NCI-H345 treated with DMSO at 0.1 percent for 48 hours (cell line): Measurements from ENCODE around the gene PDE6G.

Experiments used
- DNase-seq: peaks from one replicate; lab custom pipeline; 2025; ENCODE audit not compliant: unreplicated experiment; lab: John Stamatoyannopoulos, UW

Gene PDE6G

DNA sequence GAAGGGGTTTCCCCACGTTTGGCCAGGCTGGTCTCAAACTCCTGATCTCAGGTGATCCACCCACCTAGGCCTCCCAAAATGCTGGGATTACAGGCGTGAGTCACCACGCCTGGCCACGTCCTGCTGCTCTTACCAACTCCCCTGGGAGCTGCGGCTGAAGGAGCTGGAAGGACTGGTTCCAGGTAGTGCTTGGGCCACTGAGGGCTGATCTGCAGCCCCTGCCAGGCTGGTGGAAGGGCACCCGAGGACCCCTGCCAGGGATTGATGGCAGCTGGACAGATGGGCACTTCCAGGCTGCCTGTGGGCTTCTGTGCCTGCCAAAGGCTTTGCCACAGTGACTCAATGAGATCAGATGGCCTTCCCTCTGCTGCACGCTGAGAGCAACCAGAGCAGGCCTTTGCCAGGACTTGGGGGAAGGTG lies 7.7 kb upstream of the PDE6G start:
- no peak for DNase-seq

DNA sequence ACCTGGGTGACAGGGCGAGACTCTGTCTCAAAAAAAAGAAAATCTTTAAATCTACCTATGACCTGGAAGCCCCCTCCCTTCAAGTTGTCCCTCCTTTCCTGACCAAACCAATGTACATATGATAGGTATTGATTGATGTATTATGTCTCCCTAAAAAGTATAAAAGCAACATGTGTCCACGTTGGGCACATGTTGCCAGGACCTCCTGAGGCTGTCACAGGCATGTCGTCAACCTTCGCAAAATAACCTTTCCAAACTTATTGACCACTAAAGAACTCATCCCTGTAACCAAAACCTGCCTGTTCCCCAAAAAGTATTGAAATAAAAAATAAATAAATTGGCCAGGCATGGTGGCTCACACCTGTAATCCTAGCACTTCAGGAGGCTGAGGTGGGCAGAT lies 5.7 kb upstream of the PDE6G start:
- no peak for DNase-seq

GRCh38 chr17:81660441-81660840 lies 4.1 kb upstream of the PDE6G start:
- no peak for DNase-seq

DNA sequence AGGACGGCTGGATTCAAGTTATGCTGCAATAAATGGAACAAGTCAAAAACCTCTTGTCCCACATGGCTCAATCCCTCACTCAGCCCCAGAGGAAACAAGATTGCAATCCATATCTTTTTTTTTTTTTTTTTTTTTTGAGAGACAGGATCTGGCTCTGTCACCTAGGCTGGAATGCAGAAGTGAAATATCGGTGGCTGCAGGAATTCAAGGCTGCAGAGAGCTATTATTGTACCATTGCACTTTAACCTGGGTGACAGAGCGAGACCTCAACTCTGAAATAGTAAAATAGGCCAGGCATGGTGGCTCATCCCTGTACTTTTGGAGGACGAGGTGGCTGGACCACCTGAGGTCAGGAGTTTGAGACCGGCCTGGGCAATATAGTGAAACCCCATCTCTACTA lies 2.7 kb upstream of the PDE6G start:
- DNase-seq = no peak

DNA sequence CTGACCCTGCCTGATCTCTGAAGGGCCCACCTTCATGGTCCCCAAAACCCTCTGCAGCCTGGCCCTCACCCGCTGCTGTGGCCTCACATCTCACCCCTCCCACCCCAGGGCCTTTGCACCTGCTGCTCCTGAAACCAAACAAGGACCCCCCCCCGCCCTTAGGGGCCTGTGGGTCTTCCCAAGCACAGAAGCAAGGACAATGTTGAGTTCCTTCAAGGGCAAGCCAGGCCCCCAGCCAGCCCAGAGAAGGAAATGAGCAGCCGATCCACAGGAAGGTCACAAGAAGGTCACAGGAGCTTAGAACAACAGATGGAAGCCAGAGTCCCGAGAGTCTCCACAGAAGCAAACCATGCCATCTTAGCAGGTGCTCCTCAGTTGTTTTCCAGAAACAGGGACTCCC lies 493 bp upstream of the PDE6G start:
- DNase-seq = no peak

DNA sequence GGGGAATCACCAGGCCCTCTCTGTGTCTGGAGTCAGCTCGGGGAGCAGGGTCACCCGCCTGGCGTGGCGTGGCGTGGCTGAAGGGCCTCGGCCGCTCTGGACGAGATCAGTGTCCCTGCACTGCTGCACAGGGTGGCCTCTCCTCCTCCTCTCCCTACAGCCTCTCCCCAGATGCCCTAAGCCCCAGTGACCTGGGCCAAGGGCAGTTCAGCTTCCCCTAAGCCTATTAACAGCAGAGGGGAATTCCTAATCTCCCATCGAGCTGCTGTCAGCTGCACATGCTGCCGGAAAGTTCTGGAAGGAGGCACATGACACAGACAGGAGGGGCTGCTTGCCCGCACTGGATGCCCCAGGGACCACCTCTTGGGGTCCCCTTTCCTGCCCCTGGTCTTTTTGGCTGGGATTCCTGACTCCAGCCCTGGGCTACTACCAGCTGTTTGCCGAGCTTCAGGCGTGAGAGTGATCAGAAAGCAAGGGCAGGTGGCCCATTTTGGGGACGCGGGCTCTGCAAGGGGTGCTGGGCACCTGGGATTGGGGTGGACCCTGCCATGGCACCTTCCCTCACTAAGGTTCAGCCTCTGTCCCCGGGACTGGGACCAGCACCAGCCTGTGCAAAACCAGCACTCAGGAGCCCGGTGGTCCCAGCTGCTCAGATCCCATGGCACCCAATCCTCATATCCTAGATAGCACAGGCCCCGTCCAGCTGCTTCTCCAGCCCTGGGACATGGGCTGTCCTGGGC lies 794 bp downstream of the PDE6G start:
- DNase-seq = no peak

GRCh38 chr17:81652906-81653771 lies 3.2 kb downstream of the PDE6G start:
- no peak for DNase-seq

DNA sequence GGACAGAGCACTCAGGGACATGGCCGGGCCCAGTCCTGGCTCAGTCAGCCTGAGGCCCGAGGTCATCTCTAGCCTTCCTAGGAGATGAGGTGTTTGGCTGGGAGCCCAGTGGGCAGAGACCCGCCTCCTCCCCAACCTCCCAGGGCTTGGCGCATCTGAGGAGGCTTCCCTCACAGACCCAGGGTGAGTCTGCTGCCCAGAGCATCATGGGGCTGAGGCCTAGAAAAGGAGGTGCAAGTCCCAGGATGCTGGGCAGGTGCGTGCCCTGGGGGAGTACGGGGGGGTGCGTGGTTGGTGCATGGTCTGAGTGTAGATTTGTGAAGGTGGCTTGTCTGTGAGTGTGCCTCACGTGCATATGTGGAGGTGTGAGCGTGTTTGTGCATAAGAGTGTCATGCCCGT lies 4.7 kb downstream of the PDE6G start:
- DNase-seq = no peak

GRCh38 chr17:81650951-81651350 lies 5.4 kb downstream of the PDE6G start:
- DNase-seq = no peak

- no peak for DNase-seq
Observed at GRCh38 chr17:81648707-81649085, 7.6 kb downstream of the PDE6G start.

DNA sequence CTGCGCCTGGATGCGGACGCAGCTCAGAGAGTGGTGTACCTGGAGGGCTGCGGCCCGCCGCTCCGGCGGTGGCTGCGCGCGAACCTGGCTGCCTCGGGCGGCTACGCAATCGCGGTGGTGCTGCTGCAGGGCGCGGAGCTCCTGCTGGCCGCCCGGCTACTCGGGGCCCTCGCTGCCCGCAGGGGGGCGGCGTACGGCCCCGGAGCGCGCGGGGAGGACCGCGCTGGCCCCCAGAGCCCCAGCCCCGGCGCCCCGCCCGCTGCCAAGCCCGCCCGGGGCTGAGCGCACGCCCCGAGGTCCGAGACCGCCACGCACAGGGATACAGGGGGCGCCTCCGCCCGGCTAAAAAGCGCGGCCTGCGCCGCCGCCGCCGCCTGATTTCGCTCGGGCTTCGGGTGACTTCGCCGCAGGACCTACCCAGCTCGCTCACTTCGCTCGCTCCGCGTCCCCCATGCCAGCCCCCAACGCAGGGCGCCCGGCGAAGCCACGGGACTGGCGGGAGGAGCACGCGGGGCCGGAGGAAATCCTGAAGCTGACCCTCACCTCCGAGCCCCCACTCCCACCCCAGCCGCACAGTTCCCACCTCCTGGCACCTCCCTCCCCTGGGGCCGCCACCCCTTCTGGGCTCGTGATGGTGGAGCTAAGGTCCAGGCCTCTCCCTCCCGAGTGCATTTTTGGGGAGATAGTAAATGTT lies 8.2 kb downstream of the PDE6G start:
- no peak for DNase-seq

DNA sequence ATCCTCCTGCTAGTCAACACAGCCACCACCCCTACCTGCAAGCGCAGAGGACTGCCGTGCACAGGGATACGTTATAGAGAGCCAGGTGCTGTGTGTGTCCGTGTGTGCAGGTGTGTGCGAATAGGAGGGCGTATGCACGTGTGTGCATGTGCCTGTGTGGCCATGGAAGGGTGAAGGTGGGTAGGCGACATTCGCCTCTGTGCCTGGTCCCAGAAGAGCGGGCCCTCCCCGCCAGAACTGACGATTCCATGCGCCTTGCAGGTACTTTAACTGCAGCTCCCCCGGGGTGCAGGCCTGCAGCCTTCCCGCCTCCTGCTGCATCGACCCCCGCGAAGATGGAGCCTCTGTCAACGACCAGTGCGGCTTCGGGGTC lies 8.7 kb downstream of the PDE6G start:
- DNase-seq = no peak

DNA sequence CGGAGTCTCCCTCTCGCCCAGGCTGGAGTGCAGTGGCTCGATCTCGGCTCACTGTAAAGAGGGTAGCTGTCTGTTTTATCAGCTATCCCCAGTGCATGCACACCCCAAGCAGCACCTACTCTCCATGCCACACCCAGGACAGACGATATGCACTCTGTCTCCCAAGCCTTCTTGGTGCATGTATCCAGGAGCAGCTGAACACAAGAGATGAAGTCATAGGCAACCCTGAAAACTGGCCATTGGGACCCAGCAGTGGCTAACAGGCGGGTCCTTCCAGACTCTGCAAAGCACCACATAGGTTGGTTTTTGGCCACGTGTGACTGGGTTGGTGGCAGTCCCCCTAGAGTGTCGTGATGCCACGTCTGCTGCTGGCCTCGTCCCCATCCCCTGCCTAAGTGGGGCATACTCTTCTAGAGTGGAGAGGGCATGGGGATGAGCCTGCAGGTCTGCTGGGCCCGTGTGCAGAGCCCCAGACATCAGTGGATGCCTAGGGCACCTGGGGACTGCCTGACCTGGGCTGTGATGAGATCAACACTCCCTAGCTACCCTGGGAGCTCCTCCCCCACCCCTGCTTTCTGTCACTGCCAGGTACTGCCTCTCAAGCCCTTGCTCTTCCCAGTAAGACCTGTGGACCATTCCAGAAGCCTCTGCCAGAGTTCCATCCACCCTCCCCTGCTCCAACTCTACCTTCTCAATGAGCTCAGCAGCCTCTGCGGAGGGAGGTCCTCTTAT lies 9.3 kb downstream of the PDE6G start:
- no peak for DNase-seq

DNA sequence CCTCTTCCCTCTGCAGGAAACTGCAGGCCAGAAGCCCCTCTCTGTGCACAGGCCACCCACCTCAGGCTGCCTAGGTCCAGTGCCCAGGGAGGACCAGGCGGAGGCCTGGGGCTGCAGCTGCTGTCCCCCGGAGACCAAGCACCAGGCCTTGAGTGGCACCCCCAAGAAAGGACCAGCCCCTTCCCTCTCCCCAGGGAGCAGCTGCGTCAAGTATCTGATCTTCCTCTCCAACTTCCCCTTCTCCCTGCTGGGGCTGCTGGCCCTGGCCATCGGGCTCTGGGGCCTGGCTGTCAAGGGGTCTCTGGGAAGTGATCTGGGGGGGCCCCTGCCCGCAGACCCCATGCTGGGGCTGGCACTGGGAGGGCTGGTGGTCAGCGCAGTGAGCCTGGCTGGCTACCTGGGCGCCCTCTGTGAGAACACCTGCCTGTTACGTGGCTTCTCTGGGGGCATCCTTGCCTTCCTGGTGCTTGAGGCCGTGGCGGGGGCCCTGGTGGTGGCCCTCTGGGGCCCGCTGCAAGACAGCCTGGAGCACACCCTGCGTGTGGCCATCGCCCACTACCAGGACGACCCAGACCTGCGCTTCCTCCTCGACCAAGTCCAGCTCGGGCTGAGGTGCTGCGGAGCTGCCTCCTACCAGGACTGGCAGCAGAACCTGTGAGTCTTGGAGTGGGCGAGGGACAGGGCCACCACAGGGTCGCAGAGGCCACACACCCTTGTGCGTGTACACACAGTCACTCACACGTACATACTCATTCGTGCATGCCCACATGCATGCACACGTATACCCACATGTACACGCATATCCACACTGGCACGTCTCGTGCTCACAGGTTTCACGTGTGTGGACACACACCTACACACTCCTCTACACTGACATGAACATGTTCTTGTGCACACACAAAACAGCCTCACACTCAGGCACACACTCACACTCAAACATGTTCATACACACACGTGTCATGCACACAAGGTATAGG lies 11.1 kb downstream of the PDE6G start:
- no peak for DNase-seq

- DNase-seq = no peak
Observed at GRCh38 chr17:81644496-81644895, 11.8 kb downstream of the PDE6G start.

DNA sequence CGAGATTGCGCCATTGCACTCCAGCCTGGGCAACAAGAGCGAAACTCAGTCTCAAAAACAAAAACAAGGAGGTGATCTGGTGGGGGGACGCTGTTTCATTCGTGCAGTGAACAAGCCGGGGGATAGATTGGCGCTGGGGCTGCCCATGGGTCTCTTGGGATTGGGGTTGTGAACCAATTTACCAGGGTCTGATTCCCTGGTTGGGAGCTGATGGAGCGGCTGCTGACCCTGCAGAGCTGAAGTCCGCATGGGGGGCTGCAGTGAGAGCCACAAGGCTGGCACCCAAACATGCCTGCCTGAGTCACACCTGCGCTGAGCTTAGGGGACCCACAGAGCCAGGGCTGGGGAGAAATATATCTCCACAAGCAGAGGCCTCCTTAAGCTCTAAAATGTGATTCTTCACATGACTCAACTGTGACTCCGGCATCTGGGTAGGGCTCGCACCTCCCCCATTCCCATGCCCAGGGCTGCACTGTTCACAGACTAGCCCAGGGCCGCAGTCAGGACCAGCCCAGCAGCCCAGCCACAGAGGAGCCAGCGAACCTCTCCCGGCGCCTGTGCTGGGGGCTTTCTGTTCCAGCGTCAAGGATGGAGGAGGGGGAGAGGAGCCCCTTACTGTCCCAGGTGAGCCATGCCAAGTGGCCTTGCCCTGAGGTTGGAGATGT lies 14.4 kb downstream of the PDE6G start:
- no peak for DNase-seq

DNA sequence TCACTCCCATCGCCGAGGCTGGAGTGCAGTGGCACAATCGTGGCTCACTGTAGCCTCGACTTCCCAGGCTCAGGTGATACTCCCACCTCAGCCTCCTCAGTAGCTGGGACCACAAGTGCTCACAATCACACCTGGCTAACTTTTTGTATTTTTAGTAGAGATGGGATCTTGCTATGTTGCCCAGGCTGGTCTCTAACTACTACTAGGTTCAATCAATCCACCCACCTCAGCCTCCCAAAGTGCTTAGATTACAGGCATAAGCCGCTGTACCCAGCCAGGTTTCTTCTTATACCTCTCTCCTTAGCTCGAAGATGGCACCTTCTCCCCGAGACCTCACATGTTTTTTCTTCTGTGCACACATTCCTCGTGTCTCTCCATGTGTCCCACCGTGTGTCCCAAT lies 16.3 kb downstream of the PDE6G start:
- DNase-seq = no peak

- no peak for DNase-seq
Observed at GRCh38 chr17:81638683-81639082, 17.7 kb downstream of the PDE6G start.

GRCh38 chr17:81636505-81637288 lies 19.6 kb downstream of the PDE6G start, which contains the start of the genes NPLOC4 and TSPAN10:
Gene NPLOC4, minus strand, starts transcription at chr17:81637112. Its CDS starts 182 bp downstream, at chr17:81636930.
Gene TSPAN10, plus strand, starts transcription at chr17:81637196. Its CDS starts 5,217 bp downstream, at chr17:81642413.
- peak; percentile 89 for DNase-seq
